IMR-90 (cell line): Measurements from ENCODE around the gene C17orf67. TPM values are rescaled to one million over a fixed set of nuclear protein-coding genes. Genes with fewer than 3 reads are reported as not detected.

ENCODE experiments used
- ATAC-seq: fragments of 200-7000 bp; cut with Tn5 transposase; 2 replicates; pipeline ENCODE4 v1.9.1; 2020; ENCODE audit warnings: low read depth, mild to moderate bottlenecking, moderate library complexity
- BruUV-seq: library from RNA; stranded (reverse); fragments of 400-500 nt; replicated peaks from 2 replicates; lab custom pipeline; 2021; lab: Mats Ljungman, UMichigan
- CTCF ChIA-PET: fragments of 300-600 bp; formaldehyde crosslinking; extraction: SDS; loops from one replicate; lab custom pipeline; 2021; ENCODE audit warnings: antibody characterized with exemption; lab: Yijun Ruan, JAX
- POLR2A ChIA-PET: fragments of 300-600 bp; sonication (Branson Sonifier 250); formaldehyde crosslinking; loops from one replicate; lab custom pipeline; 2022; ENCODE audit warnings: antibody characterized with exemption; ENCODE audit not compliant: unreplicated experiment; lab: Charles Lee
- DNase-seq: peaks from one replicate; pipeline ENCODE4 v3.0.0; 2013
- H2AFZ ChIP-seq: replicated peaks from 2 replicates; pipeline ENCODE3; 2013; ENCODE audit warnings: low read length, mild to moderate bottlenecking; ENCODE audit not compliant: poor library complexity
- H2AK5ac ChIP-seq: 2 replicates; pipeline ENCODE4 v1.6.1; 2013; ENCODE audit warnings: low read depth, low read length, inconsistent platforms
- H2AK9ac ChIP-seq: replicated peaks from 2 replicates; pipeline ENCODE3; 2013; ENCODE audit warnings: mild to moderate bottlenecking, low read depth, low read length, moderate library complexity; ENCODE audit not compliant: poor library complexity
- H2BK120ac ChIP-seq: 2 replicates; pipeline ENCODE4 v1.6.1; 2013; ENCODE audit warnings: low read depth, low read length, inconsistent platforms
- H2BK15ac ChIP-seq: 3 replicates; pipeline ENCODE4 v1.6.1; 2013; ENCODE audit warnings: low read depth, low read length, inconsistent platforms
- H2BK20ac ChIP-seq: 2 replicates; pipeline ENCODE4 v1.6.1; 2013; ENCODE audit warnings: low read depth, mild to moderate bottlenecking, inconsistent platforms, low read length, moderate library complexity
- H2BK5ac ChIP-seq: 2 replicates; pipeline ENCODE4 v1.6.1; 2013; ENCODE audit warnings: mild to moderate bottlenecking, low read depth, low read length, inconsistent platforms; ENCODE audit not compliant: poor library complexity, severe bottlenecking
- H3K14ac ChIP-seq: replicated peaks from 2 replicates; pipeline ENCODE4 v1.6.1; 2013; ENCODE audit warnings: low read depth, low read length, inconsistent platforms
- H3K18ac ChIP-seq: 2 replicates; pipeline ENCODE4 v1.6.1; 2013; ENCODE audit warnings: low read depth, low read length, control low read depth
- H3K23ac ChIP-seq: 2 replicates; pipeline ENCODE4 v1.6.1; 2013; ENCODE audit warnings: low read depth, low read length, inconsistent platforms
- H3K27ac ChIP-seq: 2 replicates; pipeline ENCODE4 v1.5.1; 2013; ENCODE audit warnings: mild to moderate bottlenecking, control low read depth, low read length; ENCODE audit not compliant: insufficient read depth
- H3K27me3 ChIP-seq: 2 replicates; pipeline ENCODE4 v1.6.1; 2013; ENCODE audit warnings: low read length; ENCODE audit not compliant: control insufficient read depth, insufficient read depth
- H3K36me3 ChIP-seq: 2 replicates; pipeline ENCODE4 v1.6.1; 2013; ENCODE audit warnings: low read length, mixed read lengths; ENCODE audit not compliant: control insufficient read depth, insufficient read depth
- H3K4ac ChIP-seq: 2 replicates; pipeline ENCODE4 v1.6.1; 2013; ENCODE audit warnings: low read depth, low read length, inconsistent platforms
- H3K4me1 ChIP-seq: 2 replicates; pipeline ENCODE4 v1.6.1; 2013; ENCODE audit warnings: low read length, mixed read lengths; ENCODE audit not compliant: control insufficient read depth, insufficient read depth
- H3K4me2 ChIP-seq: 2 replicates; pipeline ENCODE4 v1.6.1; 2013; ENCODE audit warnings: low read depth, mild to moderate bottlenecking, control low read depth, low read length, moderate library complexity
- H3K4me3 ChIP-seq: 2 replicates; pipeline ENCODE4 v1.5.1; 2013; ENCODE audit warnings: low read depth, mild to moderate bottlenecking, control low read depth, low read length, moderate library complexity; ENCODE audit not compliant: insufficient read depth
- H3K56ac ChIP-seq: 2 replicates; pipeline ENCODE4 v1.6.1; 2013; ENCODE audit warnings: low read length, inconsistent platforms; ENCODE audit not compliant: insufficient read depth; ENCODE audit errors: extremely low read depth
- H3K79me1 ChIP-seq, 2 experiments: 2 replicates each; pipeline ENCODE4 v1.6.1; 2013; ENCODE audit warnings: low read length in 2 of 2, inconsistent platforms in 1 of 2, low read depth in 1 of 2
- H3K9ac ChIP-seq: 2 replicates; pipeline ENCODE4 v1.6.1; 2013; ENCODE audit warnings: low read depth, low read length, control low read depth
- H3K9me1 ChIP-seq: 2 replicates; pipeline ENCODE4 v1.6.1; 2013; ENCODE audit warnings: low read length, inconsistent platforms; ENCODE audit not compliant: insufficient read depth
- H3K9me3 ChIP-seq: 2 replicates; pipeline ENCODE4 v1.6.1; 2013; ENCODE audit warnings: low read length; ENCODE audit not compliant: control insufficient read depth, insufficient read depth
- H4K20me1 ChIP-seq: 2 replicates; pipeline ENCODE4 v1.6.1; 2013; ENCODE audit warnings: low read length, inconsistent platforms; ENCODE audit not compliant: insufficient read depth
- H4K5ac ChIP-seq: 2 replicates; pipeline ENCODE4 v1.6.1; 2013; ENCODE audit warnings: mild to moderate bottlenecking, low read depth, low read length, control low read depth
- H4K8ac ChIP-seq, 2 experiments: 2 replicates each; pipeline ENCODE4 v1.6.1; 2013; ENCODE audit warnings: low read depth in 2 of 2, low read length in 2 of 2, control low read depth in 1 of 2, inconsistent platforms in 1 of 2
- H4K91ac ChIP-seq: 2 replicates; pipeline ENCODE4 v1.6.1; 2013; ENCODE audit warnings: low read depth, low read length, inconsistent platforms; ENCODE audit not compliant: insufficient read depth
- BHLHE40 ChIP-seq: fragments of 150-350 bp; IDR thresholded peaks from 2 replicates; pipeline ENCODE4 v1.6.1; 2016; ENCODE audit warnings: mild to moderate bottlenecking, low read depth, low read length
- CEBPB ChIP-seq: IDR thresholded peaks from 2 replicates; pipeline ENCODE4 v1.6.1; 2012; ENCODE audit warnings: low read depth, low read length, improper control_type of control experiment
- CTCF ChIP-seq: conservative IDR thresholded peaks from 2 replicates; pipeline ENCODE4 v1.5.1; 2012; ENCODE audit warnings: mild to moderate bottlenecking, low read depth, low read length, improper control_type of control experiment
- FOS ChIP-seq: fragments of 150-350 bp; IDR thresholded peaks from 2 replicates; pipeline ENCODE4 v1.6.1; 2016; ENCODE audit warnings: low read depth, low read length
- MAFK ChIP-seq: IDR thresholded peaks from 2 replicates; pipeline ENCODE4 v1.6.1; 2012; ENCODE audit warnings: low read depth, low read length, improper control_type of control experiment
- MAZ ChIP-seq: IDR thresholded peaks from 2 replicates; pipeline ENCODE4 v1.6.1; 2012; ENCODE audit warnings: low read depth, mild to moderate bottlenecking, low read length, improper control_type of control experiment, moderate library complexity, borderline replicate concordance
- MXI1 ChIP-seq: IDR thresholded peaks from 2 replicates; pipeline ENCODE4 v1.6.1; 2012; ENCODE audit warnings: low read depth, mild to moderate bottlenecking, low read length, moderate library complexity, borderline replicate concordance
- NFE2L2 ChIP-seq: fragments of 150-350 bp; IDR thresholded peaks from 2 replicates; pipeline ENCODE4 v1.6.1; 2016; ENCODE audit warnings: low read depth, mild to moderate bottlenecking, low read length
- POLR2A ChIP-seq: IDR thresholded peaks from 2 replicates; pipeline ENCODE4 v1.6.1; 2012; ENCODE audit warnings: mild to moderate bottlenecking, low read depth, low read length
- RAD21 ChIP-seq: IDR thresholded peaks from 2 replicates; pipeline ENCODE4 v1.6.1; 2012; ENCODE audit warnings: low read length, improper control_type of control experiment
- RCOR1 ChIP-seq: IDR thresholded peaks from 2 replicates; pipeline ENCODE4 v1.6.1; 2012; ENCODE audit warnings: mild to moderate bottlenecking, low read length, improper control_type of control experiment; ENCODE audit not compliant: insufficient replicate concordance
- RFX5 ChIP-seq: IDR thresholded peaks from 2 replicates; pipeline ENCODE4 v1.8.0; 2012; ENCODE audit warnings: low read depth, mild to moderate bottlenecking, low read length, moderate library complexity
- USF2 ChIP-seq: fragments of 150-350 bp; IDR thresholded peaks from 2 replicates; pipeline ENCODE4 v1.6.1; 2017; ENCODE audit warnings: mild to moderate bottlenecking, antibody characterized with exemption, low read length, low read depth
- WGBS, 2 experiments: methylation state at CpG; one replicate each; pipeline versions ENCODE4 v1.1.5 to v1.1.7; 2013; ENCODE audit warnings: missing lambda C conversion rate in 2 of 2; ENCODE audit not compliant: insufficient read length in 1 of 2; ENCODE audit errors: extremely low coverage in 2 of 2; 5-methylcytosine and 5-hydroxymethylcytosine counted together
- dilution Hi-C: fragments of 300-500 bp; cut with HindIII; formaldehyde crosslinking; loops from one replicate; pipeline ENCODE4 v1.14.3; 2018; ENCODE audit warnings: low sequenced_read_pairs; ENCODE audit not compliant: unreplicated experiment
- in situ Hi-C: fragments of 300-500 bp; cut with MboI; formaldehyde crosslinking; loops from 3 replicates; pipeline ENCODE4 v1.14.3; 2019; ENCODE audit warnings: low sequenced_read_pairs, inconsistent platforms, mixed read lengths
- intact Hi-C: fragments of 100-400 bp; cut with micrococcal nuclease; formaldehyde crosslinking; loops from 2 replicates; pipeline ENCODE4 v1.10.0; 2022
- polyA plus RNA-seq, 3 experiments: library from polyadenylated mRNA; depleted of rRNA; stranded (reverse); fragments of >200 nt; gene quantifications; 2 replicates each; pipeline ENCODE4 v1.2.3, GENCODE V29; 2012; ENCODE audit warnings: low replicate concordance in 1 of 3
- total RNA-seq: library from RNA; depleted of rRNA; stranded (reverse); fragments of >200 nt; gene quantifications from 2 replicates; pipeline ENCODE4 v1.2.3, GENCODE V29; 2012

The C17orf67 gene
- total and polyA plus RNA-seq, 2 of the 4 experiments (the other 2 are of a cell fraction), result 0.18 to 1.1 TPM

GRCh38 chr17:56817066-56817465, 16.7 kb downstream of the C17orf67 start (continued):
- no peak for TF ChIP-seq USF2
- no peak for TF ChIP-seq MAZ
- no peak for TF ChIP-seq MXI1
- TF ChIP-seq CEBPB, result no peak

- no peak overlapping the region for H2AK9ac ChIP-seq
- 0 out of 2 replicates have a peak overlapping the region, but pooled peaks have one; percentile 31 for H2BK20ac ChIP-seq
- H2BK5ac ChIP-seq, result peak overlapping the region; percentile 54
- H3K27ac ChIP-seq, result peak overlapping the region; percentile 15; the same call in 1 of the 2 replicates
- no peak overlapping the region; the same call in 1 of the 2 replicates for H3K9ac ChIP-seq
- H2BK120ac ChIP-seq, result peak overlapping the region; percentile 73; the same call in 1 of the 2 replicates
- DNase-seq, result peak; percentile 90
- dilution Hi-C loops, result no loop called here
- H3K27me3 ChIP-seq, result no peaks in the 10 kb centered on the region
- peaks cover 3% of the 10 kb centered on the region for H3K4me1 ChIP-seq
- intact Hi-C loops, result loop anchor here (5.0 kb wide), 1 partner anchor 197 kb away; no protein-coding TSS in a partner anchor
- 0 out of 2 replicates have a peak overlapping the region, but pooled peaks have one; percentile 2 for H3K56ac ChIP-seq
- BruUV-seq, result no TSS peak
- CTCF ChIA-PET, result interaction anchor here (1.2 kb wide), 1 partner anchor 36 kb away, joined by 3 read pairs; no protein-coding TSS in a partner anchor
- peak overlapping the region in 1 of 2 experiments; percentile 30; a peak in 2 of 4 replicates for H4K8ac ChIP-seq
- H3K4ac ChIP-seq, result no peak overlapping the region
- H3K79me1 ChIP-seq, result no peaks in the 10 kb centered on the region
- no peaks in the 10 kb centered on the region for H3K36me3 ChIP-seq
- no peak overlapping the region for H3K23ac ChIP-seq
- no peak overlapping the region for H4K5ac ChIP-seq
- 0% methylated on average over 1 of the region's 6 CpGs; no CpG with 5 or more reads in 1 of the 2 experiments for WGBS, 2 experiments
- in situ Hi-C loops, result loop anchor here (5.0 kb wide), 1 partner anchor 122 kb away; no protein-coding TSS in a partner anchor
- no peaks in the 10 kb centered on the region for H3K9me3 ChIP-seq
- peaks cover 4% of the 10 kb centered on the region for H3K9me1 ChIP-seq
- H3K18ac ChIP-seq, result peak overlapping the region; percentile 75; the same call in 1 of the 2 replicates
- H2BK15ac ChIP-seq, result no peak overlapping the region
- no peak overlapping the region for H3K4me3 ChIP-seq
- peak overlapping the region; percentile 62 for H2AFZ ChIP-seq
- H3K4me2 ChIP-seq, result peak overlapping the region; percentile 28
- 0 out of 2 replicates have a peak overlapping the region, but pooled peaks have one; percentile 31 for H2AK5ac ChIP-seq
- H4K20me1 ChIP-seq, result no peaks in the 10 kb centered on the region
- H3K14ac ChIP-seq, result no peak overlapping the region
- POLR2A ChIA-PET, result no interaction called here
- H4K91ac ChIP-seq, result no peak overlapping the region
- peak; percentile 89 for ATAC-seq
- TF ChIP-seq RCOR1, result peak; percentile 53
- no peak for TF ChIP-seq USF2
- TF ChIP-seq POLR2A, result no peak
- TF ChIP-seq CTCF, result no peak
- TF ChIP-seq RAD21, result peak; percentile 22; the same call in 1 of the 2 replicates
- TF ChIP-seq RFX5, result no peak
- no peak for TF ChIP-seq BHLHE40
- TF ChIP-seq CEBPB, result 0 out of 2 replicates have a peak, but pooled peaks have one; percentile 2
- TF ChIP-seq MAFK, result peak; percentile 16; the same call in 1 of the 2 replicates
- TF ChIP-seq MXI1, result no peak
- TF ChIP-seq FOS, result no peak
- no peak; the same call in 1 of the 2 replicates for TF ChIP-seq NFE2L2
These were observed 18.0 kb downstream of the C17orf67 start for GRCh38 chr17:56815711-56816110.
